Measurements from ENCODE around the gene CACNB4.

GRCh38 chr2:151930042-151930441 is 168.8 kb downstream of the CACNB4 start:
- TF ChIP-seq SMC3 (IDR thresholded peaks at IDR 0.05) (no peak), POLR2A (IDR thresholded peaks at IDR 0.05; ENCODE audit: low read length) (no peak)
